Sigmoid colon (tissue), 7 donors: ENCODE data around the gene HBM. TPM values are rescaled to one million over a fixed set of nuclear protein-coding genes. Genes with fewer than 3 reads are reported as not detected.
"Not testable (repeated sequence)": the region's sequence is repeated elsewhere in the genome, so short reads cannot be mapped to it uniquely, and the experiment has no call there.

Source experiments
- DNase-seq: peaks from one replicate; pipeline ENCODE4 v3.0.0-alpha.2; 2019
- H3K27ac ChIP-seq, 4 donors: fragments of 200-600 bp; sonication (generic); one replicate each; pipeline ENCODE4 v1.5.1; 2016 to 2019; ENCODE audit warnings: mild to moderate bottlenecking in 1 of 4
- H3K27me3 ChIP-seq, 3 donors: fragments of 200-600 bp; sonication (generic); one replicate each; pipeline ENCODE4 v1.5.1; 2019; ENCODE audit warnings: mild to moderate bottlenecking in 1 of 3
- H3K36me3 ChIP-seq, 4 donors: fragments of 200-600 bp; sonication (generic); one replicate each; pipeline ENCODE4 v1.5.1; 2016 to 2019
- H3K4me1 ChIP-seq, 4 donors: fragments of 200-600 bp; sonication (generic); one replicate each; pipeline ENCODE4 v1.5.1; 2017 to 2019
- H3K4me3 ChIP-seq, 4 donors: fragments of 200-600 bp; sonication (generic); one replicate each; pipeline ENCODE4 v1.5.1; 2017 to 2019; ENCODE audit warnings: mild to moderate bottlenecking in 2 of 4, moderate library complexity in 1 of 4
- H3K9me3 ChIP-seq, 4 donors: fragments of 200-600 bp in 3 of 4; sonication (generic) in 3 of 4; one replicate each; pipeline versions ENCODE4 v1.5.1 to v1.6.1; 2013 to 2019
- CTCF ChIP-seq, 4 experiments: fragments of 450-650 bp in 3 of 4; fragments of 200-600 bp in 1 of 4; IDR thresholded peaks; one replicate each; pipeline ENCODE4 v1.5.1; 2016 to 2019; ENCODE audit warnings: antibody characterized with exemption in 4 of 4, mild to moderate bottlenecking in 3 of 4, moderate library complexity in 2 of 4
- EP300 ChIP-seq, 4 donors: sonication (generic); formaldehyde crosslinking; IDR thresholded peaks; one replicate each; pipeline ENCODE4 v1.6.1; 2017; ENCODE audit warnings: antibody characterized with exemption in 4 of 4
- POLR2A ChIP-seq, 2 donors: fragments of 450-650 bp; IDR thresholded peaks; one replicate each; pipeline ENCODE4 v1.6.1; 2016; ENCODE audit warnings: antibody characterized with exemption in 2 of 2, mild to moderate bottlenecking in 2 of 2, moderate library complexity in 2 of 2
- POLR2AphosphoS5 ChIP-seq, 4 donors: sonication (generic); formaldehyde crosslinking; IDR thresholded peaks; one replicate each; pipeline ENCODE4 v1.6.1; 2017; ENCODE audit warnings: antibody characterized with exemption in 4 of 4
- WGBS, 2 donors: extraction: QIAGEN DNeasy Blood & Tissue Kit; methylation state at CpG; one replicate each; pipeline ENCODE4 v1.1.7; 2013; 5-methylcytosine and 5-hydroxymethylcytosine counted together
- intact Hi-C: fragments of 100-400 bp; cut with DNase I; formaldehyde crosslinking; loops from one replicate; pipeline ENCODE4 v1.15.1; 2023
- polyA plus RNA-seq, 3 donors: library from polyadenylated mRNA; stranded (reverse); fragments of 200-250 nt; gene quantifications; one replicate each; pipeline ENCODE4 v1.2.3, GENCODE V29; 2013
- total RNA-seq, 4 donors: library from RNA; depleted of rRNA; stranded (reverse); fragments of >200 nt; gene quantifications; one replicate each; pipeline ENCODE4 v1.1.0, GENCODE V29; 2016
- donor health status: healthy with polysubstance abuse.
- donor health status: Bipolar disorder and iron deficiency.
- donor health status: healthy.

HBM gene
- total and polyA plus RNA-seq, 7 donors: not detected

- H3K9me3 ChIP-seq: no peaks in the 10 kb centered on the region
- no peak for DNase-seq
- H3K4me3 ChIP-seq: peak overlapping the region; percentile 11 to 44 (median 38)
- no peak overlapping the region for H3K27ac ChIP-seq
- no peaks in the 10 kb centered on the region for H3K36me3 ChIP-seq
- WGBS, 2 donors: 3 to 5% methylated on average over 53 to 58 of the region's 59 CpGs
- peaks cover 10 to 40% (median 21%) of the 10 kb centered on the region in 3 donors for H3K27me3 ChIP-seq
- intact Hi-C loops: no loop called here
- H3K4me1 ChIP-seq: peaks cover 0 to 10% (median 10%) of the 10 kb centered on the region in 4 donors
- no peak for TF ChIP-seq EP300 (IDR thresholded peaks at IDR 0.05)
- no peak for TF ChIP-seq POLR2AphosphoS5 (IDR thresholded peaks at IDR 0.05)
- no peak for TF ChIP-seq CTCF (IDR thresholded peaks at IDR 0.05)
These were observed 11.4 kb upstream of the HBM start for GRCh38 chr16:154217-155030.

GRCh38 chr16:155031-155398, 10.8 kb upstream of the HBM start:
- Histone ChIP-seq H3K4me1 (peaks cover 0 to 10% (median 10%) of the 10 kb centered on the region in 4 donors), H3K36me3 (no peaks in the 10 kb centered on the region), H3K9me3 (no peaks in the 10 kb centered on the region), H3K27me3 (peaks cover 10 to 40% (median 21%) of the 10 kb centered on the region in 3 donors), H3K4me3 (no peak overlapping the region), H3K27ac (no peak overlapping the region)
- no peak for TF ChIP-seq POLR2AphosphoS5 (IDR thresholded peaks at IDR 0.05)
- no peak for TF ChIP-seq CTCF (IDR thresholded peaks at IDR 0.05)
- no peak for TF ChIP-seq EP300 (IDR thresholded peaks at IDR 0.05)
- no peak for TF ChIP-seq POLR2A (IDR thresholded peaks at IDR 0.05)
- no peak for DNase-seq
- intact Hi-C loops: no loop called here
- WGBS, 2 donors: 64 to 70% methylated on average over 7 of the region's 7 CpGs

- Histone ChIP-seq H3K4me1 (peaks cover 0 to 8% (median 8%) of the 10 kb centered on the region in 4 donors), H3K27ac (no peak overlapping the region), H3K9me3 (no peaks in the 10 kb centered on the region), H3K27me3 (peaks cover 9 to 50% (median 24%) of the 10 kb centered on the region in 3 donors), H3K36me3 (no peaks in the 10 kb centered on the region), H3K4me3 (no peak overlapping the region)
- no peak for DNase-seq
- no peak for TF ChIP-seq POLR2A (IDR thresholded peaks at IDR 0.05)
- no peak for TF ChIP-seq EP300 (IDR thresholded peaks at IDR 0.05)
- no peak for TF ChIP-seq POLR2AphosphoS5 (IDR thresholded peaks at IDR 0.05)
- TF ChIP-seq CTCF (IDR thresholded peaks at IDR 0.05): no peak
- 32 to 53% methylated on average over 6 of the region's 6 CpGs for WGBS, 2 donors
- intact Hi-C loops: no loop called here
These were observed 6.5 kb upstream of the HBM start for GRCh38 chr16:159136-159849.

- peaks cover 8 to 44% (median 19%) of the 10 kb centered on the region in 3 donors for H3K27me3 ChIP-seq
- WGBS, 2 donors: 76 to 77% methylated on average over 20 of the region's 20 CpGs
- H3K9me3 ChIP-seq, H3K4me1 ChIP-seq, intact Hi-C loops, H3K36me3 ChIP-seq, DNase-seq, H3K4me3 ChIP-seq, H3K27ac ChIP-seq: not testable (repeated sequence)
These were observed 5.5 kb upstream of the HBM start for GRCh38 chr16:160242-160641.

- H3K27me3 ChIP-seq: peaks cover 10 to 44% (median 20%) of the 10 kb centered on the region in 3 donors
- TF ChIP-seq EP300 (IDR thresholded peaks at IDR 0.05) (no peak), CTCF (IDR thresholded peaks at IDR 0.05) (no peak)
- no peak overlapping the region for H3K27ac ChIP-seq
- DNase-seq: no peak
- intact Hi-C loops: no loop called here
- 57 to 75% methylated on average over 18 of the region's 18 CpGs for WGBS, 2 donors
- H3K9me3 ChIP-seq: no peaks in the 10 kb centered on the region
- peaks cover 0 to 9% (median 9%) of the 10 kb centered on the region in 4 donors for H3K4me1 ChIP-seq
- H3K4me3 ChIP-seq: no peak overlapping the region
- no peaks in the 10 kb centered on the region for H3K36me3 ChIP-seq
These were observed 5.0 kb upstream of the HBM start for GRCh38 chr16:160691-161190.
